HG03159 (cell line): ENCODE measurements around the gene CKM.

Experiments
- ATAC-seq: cut with Tn5 transposase; IDR thresholded peaks from one replicate; pipeline ENCODE4 v1.9.1; 2021; ENCODE audit warnings: mild to moderate bottlenecking, moderate library complexity; ENCODE audit not compliant: unreplicated experiment

Gene CKM

GRCh38 chr19:45322744-45323281, at the start of gene CKM:
CKM (minus strand) TSS chr19:45322875; CDS start chr19:45319713, 3,162 bp downstream.
- ATAC-seq = no peak

GRCh38 chr19:45370410-45371204, 47.9 kb upstream of the CKM start, which contains the start of gene ERCC2:
ERCC2 (minus strand) TSS chr19:45370573; CDS start chr19:45370540, 33 bp downstream.
- ATAC-seq = peak; percentile 94

- ATAC-seq = no peak
These were observed 46.2 kb upstream of the CKM start for GRCh38 chr19:45368737-45369340.

- no peak for ATAC-seq
These were observed 45.5 kb upstream of the CKM start for GRCh38 chr19:45368127-45368526.

GRCh38 chr19:45364696-45365095, 42.0 kb upstream of the CKM start:
- ATAC-seq = no peak

- no peak for ATAC-seq
These were observed 41.3 kb upstream of the CKM start for GRCh38 chr19:45363861-45364459.

- no peak for ATAC-seq
These were observed 39.6 kb upstream of the CKM start for GRCh38 chr19:45362291-45362690.

- ATAC-seq = no peak
These were observed 38.9 kb upstream of the CKM start for GRCh38 chr19:45361608-45362007.

- ATAC-seq = no peak
These were observed 35.6 kb upstream of the CKM start for GRCh38 chr19:45358213-45358792.

- no peak for ATAC-seq
These were observed 34.7 kb upstream of the CKM start for GRCh38 chr19:45357445-45357783.

GRCh38 chr19:45356760-45357444, 34.2 kb upstream of the CKM start:
- no peak for ATAC-seq

GRCh38 chr19:45355910-45356309, 33.2 kb upstream of the CKM start:
- no peak for ATAC-seq

GRCh38 chr19:45355402-45355801, 32.7 kb upstream of the CKM start:
- no peak for ATAC-seq

GRCh38 chr19:45354241-45354842, 31.7 kb upstream of the CKM start:
- ATAC-seq = no peak

GRCh38 chr19:45352914-45353796, 30.5 kb upstream of the CKM start:
- ATAC-seq = no peak

- no peak for ATAC-seq
These were observed 29.8 kb upstream of the CKM start for GRCh38 chr19:45352471-45352870.

GRCh38 chr19:45352062-45352461, 29.4 kb upstream of the CKM start:
- ATAC-seq = no peak

GRCh38 chr19:45351401-45351952, 28.8 kb upstream of the CKM start:
- ATAC-seq = no peak

GRCh38 chr19:45350477-45351058, 27.9 kb upstream of the CKM start:
- ATAC-seq = no peak
